Ascending aorta (tissue), 2 donors: ENCODE measurements around the gene FCRL1. TPM values are rescaled to one million over a fixed set of nuclear protein-coding genes. Genes with fewer than 3 reads are reported as not detected.

Experiments used
- DNase-seq, 2 donors: peaks; one replicate each; pipeline ENCODE4 v3.0.0-alpha.2; 2019; ENCODE audit warnings: low spot score in 2 of 2
- H3K27ac ChIP-seq, 2 donors: fragments of 200-600 bp; sonication (generic); one replicate each; pipeline ENCODE4 v1.5.1; 2016 to 2017; ENCODE audit warnings: mild to moderate bottlenecking in 1 of 2
- H3K27me3 ChIP-seq: fragments of 200-600 bp; sonication (generic); one replicate; pipeline ENCODE4 v1.5.1; 2017
- H3K36me3 ChIP-seq, 2 donors: fragments of 200-600 bp; sonication (generic); one replicate each; pipeline ENCODE4 v1.5.1; 2016
- H3K4me1 ChIP-seq, 2 donors: fragments of 200-600 bp; sonication (generic); one replicate each; pipeline ENCODE4 v1.5.1; 2016 to 2017; ENCODE audit warnings: mild to moderate bottlenecking in 1 of 2
- H3K4me3 ChIP-seq, 2 donors: fragments of 200-600 bp; sonication (generic); one replicate each; pipeline ENCODE4 v1.5.1; 2016 to 2017; ENCODE audit warnings: mild to moderate bottlenecking in 1 of 2
- H3K9me3 ChIP-seq, 2 donors: fragments of 200-600 bp; sonication (generic); one replicate each; pipeline ENCODE4 v1.5.1; 2016
- CTCF ChIP-seq, 3 experiments: fragments of 200-600 bp in 2 of 3; fragments of 450-650 bp in 1 of 3; sonication (generic) in 2 of 3; IDR thresholded peaks; one replicate each; pipeline ENCODE4 v1.5.1; 2016 to 2019; ENCODE audit warnings: antibody characterized with exemption in 3 of 3, mild to moderate bottlenecking in 1 of 3, moderate library complexity in 1 of 3
- intact Hi-C: fragments of 100-400 bp; cut with DNase I; formaldehyde crosslinking; loops from one replicate; pipeline ENCODE4 v1.15.1; 2023
- total RNA-seq: library from RNA; depleted of rRNA; stranded (reverse); fragments of >200 nt; gene quantifications from one replicate; pipeline ENCODE4 v1.1.0, GENCODE V29; 2016

Gene FCRL1
- total RNA-seq, 1 donor from 2014 or later = not detected

- Histone ChIP-seq H3K27me3 (no peaks in the 10 kb centered on the region), H3K36me3 (no peaks in the 10 kb centered on the region), H3K4me3 (no peak overlapping the region), H3K4me1 (no peaks in the 10 kb centered on the region), H3K9me3 (no peaks in the 10 kb centered on the region), H3K27ac (no peak overlapping the region)
- intact Hi-C loops = no loop called here
- no peak for TF ChIP-seq CTCF (IDR thresholded peaks at IDR 0.05)
- DNase-seq = no peak
These were observed 29.4 kb upstream of the FCRL1 start for GRCh38 chr1:157849229-157849875.

- intact Hi-C loops = no loop called here
- Histone ChIP-seq H3K27me3 (no peaks in the 10 kb centered on the region), H3K36me3 (no peaks in the 10 kb centered on the region), H3K27ac (no peak overlapping the region), H3K4me1 (no peaks in the 10 kb centered on the region), H3K4me3 (no peak overlapping the region), H3K9me3 (no peaks in the 10 kb centered on the region)
- no peak for TF ChIP-seq CTCF (IDR thresholded peaks at IDR 0.05)
- DNase-seq = no peak
These were observed 24.3 kb upstream of the FCRL1 start for GRCh38 chr1:157844089-157844830.

- Histone ChIP-seq H3K9me3 (no peaks in the 10 kb centered on the region), H3K4me3 (no peak overlapping the region), H3K27me3 (no peaks in the 10 kb centered on the region), H3K36me3 (no peaks in the 10 kb centered on the region), H3K4me1 (no peaks in the 10 kb centered on the region), H3K27ac (no peak overlapping the region)
- DNase-seq = no peak
- no peak for TF ChIP-seq CTCF (IDR thresholded peaks at IDR 0.05)
- intact Hi-C loops = no loop called here
These were observed 23.0 kb upstream of the FCRL1 start for GRCh38 chr1:157842939-157843338.

- no peak for DNase-seq
- no peaks in the 10 kb centered on the region for H3K9me3 ChIP-seq
- no peaks in the 10 kb centered on the region for H3K27me3 ChIP-seq
- intact Hi-C loops = no loop called here
- H3K4me1 ChIP-seq = no peaks in the 10 kb centered on the region
- no peak within 1 kb of the TSS for H3K27ac ChIP-seq
- H3K36me3 ChIP-seq = no peaks in the 10 kb centered on the region
- no peak within 1 kb of the TSS for H3K4me3 ChIP-seq
- no peak for TF ChIP-seq CTCF (IDR thresholded peaks at IDR 0.05)
These were observed 21.8 kb upstream of the FCRL1 start, which contains the start of gene CD5L for GRCh38 chr1:157841708-157842107. CD5L (minus strand) TSS chr1:157841808; CDS start chr1:157841701, 107 bp downstream.

- Histone ChIP-seq H3K4me3 (no peak overlapping the region), H3K4me1 (no peaks in the 10 kb centered on the region), H3K27ac (no peak overlapping the region), H3K27me3 (no peaks in the 10 kb centered on the region), H3K36me3 (no peaks in the 10 kb centered on the region), H3K9me3 (no peaks in the 10 kb centered on the region)
- TF ChIP-seq CTCF (IDR thresholded peaks at IDR 0.05) = no peak
- DNase-seq = no peak
- intact Hi-C loops = no loop called here
These were observed 19.0 kb upstream of the FCRL1 start for GRCh38 chr1:157838966-157839365.
